SK-N-SH treated with all-trans-retinoic acid at 6 μM for 48 hours (cell line): ENCODE results near the gene TMEM144.

Source experiments
- ARNTL ChIP-seq: fragments of 450-650 bp; formaldehyde crosslinking; IDR thresholded peaks from 2 replicates; pipeline ENCODE4 v1.5.0; 2020; ENCODE audit warnings: low read depth, mild to moderate bottlenecking, moderate library complexity, borderline replicate concordance
- BACH2 ChIP-seq: fragments of 250-450 bp; sonication (Bioruptor Pico); IDR thresholded peaks from 2 replicates; pipeline ENCODE4 v1.9.0; 2021; ENCODE audit warnings: mild to moderate bottlenecking, borderline replicate concordance
- CREB5 ChIP-seq: fragments of 250-450 bp; sonication (Bioruptor Pico); IDR thresholded peaks from 2 replicates; pipeline ENCODE4 v1.5.1; 2020; ENCODE audit warnings: low read depth, mild to moderate bottlenecking, moderate library complexity
- CSDC2 ChIP-seq: fragments of 250-450 bp; sonication (Bioruptor Pico); IDR thresholded peaks from 2 replicates; pipeline ENCODE4 v1.5.0; 2020; ENCODE audit warnings: mild to moderate bottlenecking, moderate library complexity
- PATZ1 ChIP-seq: fragments of 250-450 bp; sonication (Bioruptor Pico); IDR thresholded peaks from 2 replicates; pipeline ENCODE4 v1.8.0; 2020; ENCODE audit warnings: mild to moderate bottlenecking, moderate library complexity, borderline replicate concordance
- PPARA ChIP-seq: fragments of 250-450 bp; sonication (Bioruptor Pico); IDR thresholded peaks from 2 replicates; pipeline ENCODE4 v1.5.0; 2020; ENCODE audit warnings: mild to moderate bottlenecking, borderline replicate concordance
- SNAI2 ChIP-seq: fragments of 250-450 bp; sonication (Bioruptor Pico); IDR thresholded peaks from 2 replicates; pipeline ENCODE4 v1.5.0; 2020; ENCODE audit warnings: mild to moderate bottlenecking, moderate library complexity
- ZNF8 ChIP-seq: fragments of 450-650 bp; formaldehyde crosslinking; IDR thresholded peaks from 2 replicates; pipeline ENCODE4 v1.5.0; 2020; ENCODE audit warnings: mild to moderate bottlenecking, moderate library complexity

- TF ChIP-seq PPARA (CRISPR knock-in tag) (no peak), ARNTL (CRISPR knock-in tag) (no peak), CREB5 (CRISPR knock-in tag) (no peak), PATZ1 (no peak), ZNF8 (CRISPR knock-in tag) (no peak), BACH2 (CRISPR knock-in tag) (no peak), SNAI2 (no peak), CSDC2 (CRISPR knock-in tag) (no peak)
Observed at GRCh38 chr4:158201876-158202275, 8.4 kb upstream of the TMEM144 start.
